IPS-NIHi7 (cell line): ENCODE measurements around the gene S1PR1.

ENCODE experiments used
- DNase-seq: peaks from one replicate; pipeline ENCODE4 v3.0.0; 2012; ENCODE audit warnings: mixed read lengths; ENCODE audit errors: extremely low spot score

S1PR1 gene

GRCh38 chr1:101245246-101245927 lies 8.6 kb downstream of the S1PR1 start:
- no peak for DNase-seq

DNA sequence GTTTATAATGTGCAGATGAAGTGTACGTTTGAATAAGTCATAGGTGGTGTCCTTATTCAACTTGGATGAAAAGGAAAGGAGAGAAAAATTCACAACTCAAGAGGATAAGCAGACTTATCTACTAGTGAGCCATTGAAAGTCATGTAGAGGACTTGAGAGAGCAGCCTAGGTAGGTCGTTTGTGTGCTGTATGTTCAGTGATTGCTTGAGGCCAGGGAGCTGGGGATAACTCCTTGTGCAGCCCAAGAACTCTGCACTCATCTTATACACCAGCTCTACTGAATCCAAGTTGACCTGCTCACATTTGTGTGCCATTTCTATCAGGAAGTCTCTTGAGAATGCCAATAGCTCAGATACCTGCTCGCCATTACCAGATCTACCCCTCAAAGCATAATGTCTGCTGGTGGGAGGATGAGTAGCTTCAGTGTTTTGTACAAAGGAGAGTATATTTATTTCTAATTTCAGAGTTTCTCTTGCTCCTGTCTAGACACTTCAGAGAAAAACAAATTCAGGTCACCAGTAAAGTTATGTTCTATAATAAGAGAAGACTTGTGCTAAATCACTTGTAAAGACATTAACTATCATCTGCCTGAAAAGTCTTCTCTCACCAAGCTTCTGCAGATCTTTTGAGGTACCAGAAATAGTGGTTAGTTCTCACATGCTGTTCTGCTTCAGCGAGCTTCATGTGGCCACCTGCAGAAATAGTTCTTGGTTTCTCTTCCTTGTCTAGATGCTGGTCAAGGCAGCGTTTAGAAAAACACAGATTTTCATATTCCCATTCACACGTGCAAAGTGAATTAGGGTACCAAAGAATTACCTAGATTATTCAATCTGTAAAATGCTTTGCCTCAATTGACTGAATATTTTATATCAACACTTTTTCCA lies 10.8 kb downstream of the S1PR1 start:
- no peak for DNase-seq

DNA sequence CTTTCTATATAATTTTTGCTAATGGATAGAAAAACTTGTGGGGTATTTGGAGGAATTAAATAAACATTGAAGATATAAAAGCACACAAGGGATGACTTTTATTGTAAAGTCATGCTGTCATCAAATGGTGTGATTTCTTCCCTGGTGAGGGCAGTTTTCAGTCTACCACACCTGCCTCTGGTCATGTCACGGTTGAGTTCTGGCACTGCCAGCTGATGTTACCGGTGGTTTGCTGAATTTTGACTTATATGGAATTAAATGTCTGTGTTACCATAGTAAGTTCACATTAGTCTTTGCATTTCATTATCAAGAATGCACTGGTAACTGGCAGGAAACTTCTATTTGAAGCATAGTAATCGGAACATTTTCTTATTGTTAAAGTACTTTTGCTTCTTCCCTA lies 13.4 kb downstream of the S1PR1 start:
- no peak for DNase-seq

DNA sequence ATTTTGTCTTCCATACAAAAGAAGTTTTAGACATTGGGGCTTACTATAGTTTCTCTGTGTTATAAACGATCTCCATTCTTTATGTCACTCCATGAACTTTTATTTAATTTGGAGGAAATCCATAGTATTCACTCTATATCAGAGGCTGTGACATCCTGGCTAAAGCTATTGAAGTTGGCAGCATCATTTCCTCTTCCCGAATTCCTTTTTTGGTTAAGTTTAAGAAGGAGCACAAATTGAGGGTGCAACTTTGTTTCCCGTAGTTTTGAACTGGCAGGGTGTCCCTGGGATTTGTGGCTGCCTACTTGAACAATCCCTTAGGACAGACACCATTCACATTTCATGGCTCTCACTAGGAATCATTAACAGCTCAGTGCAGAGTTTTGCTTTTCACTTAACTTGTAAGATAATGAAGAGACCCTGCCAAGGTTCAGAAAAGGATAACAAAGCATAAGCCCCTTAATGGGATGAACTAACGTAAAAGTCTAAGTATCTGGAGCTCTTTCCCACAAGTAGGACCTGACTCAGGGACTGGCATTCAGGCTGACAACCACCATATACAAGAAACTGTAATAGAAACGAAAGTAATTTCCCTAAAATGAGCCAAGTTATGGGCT lies 13.9 kb downstream of the S1PR1 start:
- DNase-seq, result no peak

- no peak for DNase-seq
These were observed 14.7 kb downstream of the S1PR1 start for GRCh38 chr1:101251504-101251903.

GRCh38 chr1:101253976-101254674 lies 17.3 kb downstream of the S1PR1 start:
- no peak for DNase-seq

DNA sequence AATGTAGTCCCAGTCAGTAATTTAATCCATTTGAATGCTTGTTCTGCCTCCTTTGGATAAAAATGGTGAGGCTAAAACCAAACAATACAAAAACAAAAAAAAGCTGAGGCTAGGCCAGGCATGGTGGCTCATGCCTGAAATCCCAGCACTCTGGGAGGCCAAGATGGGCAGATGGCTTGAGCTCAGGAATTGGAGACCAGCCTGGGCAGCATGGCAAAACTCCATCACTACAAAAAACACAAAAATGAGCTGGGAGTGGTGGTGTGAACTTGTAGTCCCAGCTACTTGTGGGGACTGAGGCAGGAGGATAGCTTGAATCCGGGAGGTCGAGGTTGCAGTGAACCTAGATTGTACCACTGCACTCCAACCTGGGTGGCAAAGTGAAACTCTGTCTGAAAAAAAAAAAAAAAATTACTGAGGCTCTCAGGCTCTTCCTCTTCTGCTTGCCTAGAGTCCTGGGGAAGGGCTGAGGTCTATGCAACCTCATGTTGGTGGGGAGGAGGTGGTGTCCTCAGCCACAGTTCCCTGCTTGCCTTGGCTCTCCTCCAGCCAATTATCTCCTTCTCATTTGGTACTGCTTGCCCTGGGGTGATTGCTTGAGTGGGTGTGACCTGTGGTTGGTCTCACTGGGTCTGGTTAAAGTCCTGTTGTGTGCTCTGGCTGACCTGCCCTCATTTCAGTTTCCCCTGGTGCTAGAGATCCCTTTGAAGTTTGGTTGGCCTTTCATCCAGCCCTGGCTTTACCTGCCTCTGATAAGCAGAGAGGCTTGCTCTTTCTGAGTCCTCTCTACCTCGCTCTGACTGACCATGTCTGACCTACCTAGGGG lies 20.9 kb downstream of the S1PR1 start:
- DNase-seq, result no peak

- DNase-seq, result no peak
These were observed 22.9 kb downstream of the S1PR1 start for GRCh38 chr1:101259744-101260148.

- DNase-seq, result no peak
These were observed 23.9 kb downstream of the S1PR1 start for GRCh38 chr1:101260556-101261350.

DNA sequence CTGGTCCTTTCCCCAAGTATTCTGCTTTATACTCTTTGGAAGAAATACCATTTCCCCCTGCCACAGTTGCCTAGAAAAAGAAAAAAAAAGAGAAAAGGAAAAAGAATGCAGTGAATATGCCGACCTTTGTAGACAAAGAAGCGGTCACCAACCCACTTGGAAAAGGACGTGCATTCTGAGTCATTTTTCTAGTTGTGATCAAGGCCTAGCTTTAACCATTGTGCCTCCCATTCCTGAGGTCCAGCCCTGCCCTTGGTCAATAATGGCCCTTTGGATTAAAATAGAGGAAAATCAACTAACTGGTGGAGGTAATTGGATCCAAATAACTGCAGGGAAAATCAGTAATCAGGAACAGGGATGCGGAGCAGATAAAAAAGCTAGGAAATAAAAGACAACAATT lies 24.8 kb downstream of the S1PR1 start:
- no peak for DNase-seq

DNA sequence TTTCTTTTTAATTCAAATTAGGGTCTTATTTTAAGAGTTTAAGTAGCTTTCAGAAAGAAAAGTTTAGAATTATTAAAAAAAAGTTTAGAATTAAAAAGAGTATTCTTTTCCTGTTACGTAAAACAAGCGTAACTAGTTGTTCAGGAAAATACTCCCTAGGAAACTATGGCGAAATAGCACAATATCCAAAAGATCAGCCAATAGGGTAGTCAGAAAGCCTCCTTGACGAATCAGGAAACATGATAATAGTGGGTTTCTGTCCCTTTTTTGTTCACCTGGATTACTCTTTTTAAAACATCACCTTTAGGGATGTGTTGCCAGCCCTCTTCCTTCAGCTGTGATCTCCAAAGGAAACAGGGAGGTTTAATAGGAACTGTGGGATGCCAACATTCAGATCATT lies 25.2 kb downstream of the S1PR1 start:
- no peak for DNase-seq

DNA sequence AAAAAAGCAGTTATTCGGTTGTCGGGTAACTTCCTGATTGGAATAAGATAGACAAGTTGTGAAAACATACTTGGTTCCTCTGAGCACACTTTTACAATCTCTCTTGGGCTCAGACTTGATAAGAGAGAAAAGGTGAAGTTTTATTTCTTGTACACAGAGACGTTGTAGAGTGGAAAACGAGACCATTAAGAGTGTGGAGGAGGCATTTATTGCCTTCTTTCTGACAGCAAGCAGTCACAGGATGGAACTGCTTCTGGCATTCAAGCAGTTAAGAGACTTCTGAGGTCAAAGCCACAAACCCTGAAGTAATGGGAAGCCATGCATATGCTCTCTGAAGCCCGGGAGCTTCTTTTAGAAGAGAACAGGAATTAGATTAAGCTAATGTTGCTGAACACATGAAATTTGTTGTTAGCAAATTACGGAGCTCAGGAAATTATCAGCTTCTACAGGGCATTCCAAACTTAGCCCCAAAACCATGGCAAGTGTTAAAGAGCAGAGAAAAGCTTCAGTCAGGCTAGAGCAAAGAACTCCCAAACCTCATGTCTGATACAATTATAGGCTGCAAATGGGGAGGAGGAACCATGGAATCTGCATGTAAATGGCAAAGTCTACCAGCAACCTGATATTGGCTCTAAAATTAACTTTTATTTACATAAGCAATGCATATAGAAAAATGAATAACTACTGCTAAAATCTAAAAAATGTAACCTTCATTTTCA lies 26.0 kb downstream of the S1PR1 start:
- no peak for DNase-seq

DNA sequence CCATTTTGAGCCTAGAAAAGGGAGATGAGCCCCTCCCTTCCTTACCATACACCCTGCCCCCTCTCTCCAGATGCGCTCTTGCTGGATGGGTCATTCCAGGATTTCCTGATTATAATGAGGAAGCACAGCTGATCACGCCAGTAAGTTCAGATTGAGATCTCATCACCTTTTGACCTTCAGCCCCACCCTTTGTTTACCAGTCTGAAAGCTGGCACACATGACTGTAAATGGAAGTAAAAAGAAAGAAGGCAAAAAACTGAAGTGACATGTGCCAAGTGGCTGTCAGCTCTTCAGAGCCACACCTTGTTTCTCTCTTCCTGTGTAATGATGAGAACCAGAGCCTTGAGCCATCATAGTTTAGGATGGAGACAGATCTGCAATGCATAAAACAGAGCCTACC lies 27.9 kb downstream of the S1PR1 start:
- no peak for DNase-seq

GRCh38 chr1:101265684-101266083 lies 28.9 kb downstream of the S1PR1 start:
- no peak for DNase-seq

GRCh38 chr1:101267082-101267481 lies 30.3 kb downstream of the S1PR1 start:
- DNase-seq, result no peak

DNA sequence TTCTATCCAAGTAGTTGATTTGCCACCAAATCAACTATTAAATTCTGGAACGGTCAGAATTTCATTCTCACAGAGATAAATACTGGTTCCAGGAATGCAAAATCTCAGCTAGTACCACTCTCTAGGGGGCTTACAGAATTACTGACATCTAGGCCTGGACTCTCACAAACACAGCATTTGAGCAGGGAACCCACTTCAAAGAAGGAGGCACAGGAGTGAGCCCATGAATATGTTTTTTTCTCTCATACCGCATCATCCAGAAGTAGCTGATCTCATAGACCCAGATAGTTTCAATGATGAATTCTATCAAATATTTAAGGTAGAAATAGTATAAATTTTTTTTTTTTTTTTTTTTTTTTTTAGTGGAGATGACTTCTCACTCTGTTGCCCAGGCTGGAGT lies 32.1 kb downstream of the S1PR1 start:
- no peak for DNase-seq

DNA sequence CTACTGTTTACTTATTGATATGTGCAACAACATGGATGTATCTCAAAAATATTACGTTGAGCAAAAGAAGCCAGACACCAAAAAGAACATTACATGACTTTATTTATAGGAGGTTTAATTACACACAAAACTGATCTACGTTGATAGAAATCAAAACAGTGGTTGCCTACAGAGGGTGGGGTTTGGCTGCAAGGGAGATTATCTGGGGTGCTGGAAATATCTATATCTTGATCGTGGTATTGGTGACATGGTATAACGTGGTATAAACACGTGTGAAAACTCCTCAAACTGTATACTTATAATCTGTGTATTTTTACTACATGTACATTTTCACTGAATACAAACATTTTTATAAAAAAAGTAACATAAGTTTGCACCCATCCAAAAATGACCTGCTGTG lies 38.9 kb downstream of the S1PR1 start:
- no peak for DNase-seq

DNA sequence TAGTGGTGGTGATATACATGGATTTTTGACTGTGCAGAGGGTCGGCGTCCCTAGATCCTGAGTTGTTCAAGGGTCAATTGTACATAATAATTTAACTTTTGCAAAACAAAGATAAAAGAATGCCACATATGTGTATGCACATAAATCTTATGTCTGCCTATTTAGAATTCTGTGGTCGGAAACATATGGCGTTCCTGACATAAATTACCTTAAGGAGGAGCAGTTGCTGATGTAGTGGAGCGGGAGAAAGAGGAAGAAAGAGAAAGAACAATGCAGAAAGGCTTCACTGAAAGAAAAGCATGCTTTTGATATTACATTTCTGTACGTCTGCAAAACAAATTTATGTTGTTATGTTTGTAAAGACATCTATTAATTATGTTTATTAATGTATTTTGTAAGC lies 40.0 kb downstream of the S1PR1 start:
- no peak for DNase-seq

- no peak for DNase-seq
These were observed 41.4 kb downstream of the S1PR1 start for GRCh38 chr1:101278238-101278637.

- no peak for DNase-seq
These were observed 42.0 kb downstream of the S1PR1 start for GRCh38 chr1:101278845-101279244.
